ENCODE results near the gene VSTM5. TPM values are rescaled to one million over a fixed set of nuclear protein-coding genes. Genes with fewer than 3 reads are reported as not detected.

The VSTM5 gene
- polyA plus RNA-seq, 1 donor (not counting 4 experiments of a cell fraction or from before 2014, with no cell fraction given) = 0.13 TPM

GRCh38 chr11:93820847-93821246 lies 29.6 kb downstream of the VSTM5 start:
- no peaks in the 10 kb centered on the region for H3K79me2 ChIP-seq (ENCODE audit: control insufficient read depth, insufficient read depth, low read length)
- dilution Hi-C loops (cut with MboI; ENCODE audit: extremely low pct_ligation_motif_present, low sequenced_read_pairs) = no loop called here
- H2AFZ ChIP-seq (ENCODE audit: control insufficient read depth, low read length) = no peak overlapping the region
- H3K4me1 ChIP-seq (ENCODE audit: control insufficient read depth, extremely low read depth, insufficient read depth, low read length) = no peaks in the 10 kb centered on the region
- no peak overlapping the region for H3K4me3 ChIP-seq (ENCODE audit: control insufficient read depth in 2 of 3, extremely low read depth in 1 of 3, insufficient read depth in 2 of 3, low read depth in 1 of 3, low read length in 3 of 3)
- TF ChIP-seq EZH2 (IDR thresholded peaks at IDR 0.05; ENCODE audit: low read length) (no peak), CTCF (optimal IDR thresholded peaks at IDR 0.05 in 1 of 3, IDR thresholded peaks at IDR 0.05 in 1 of 3, conservative IDR thresholded peaks at IDR 0.05 in 1 of 3; ENCODE audit: extremely low read depth in 1 of 3, insufficient read depth in 2 of 3, low read length in 3 of 3) (no peak)
- no peaks in the 10 kb centered on the region for H4K20me1 ChIP-seq (ENCODE audit: control insufficient read depth, extremely low read depth, insufficient read depth, low read length)
- H3K36me3 ChIP-seq (ENCODE audit: control insufficient read depth in 2 of 2, extremely low read depth in 1 of 2, insufficient read depth in 2 of 2, low read length in 2 of 2) = no peaks in the 10 kb centered on the region
- no peak overlapping the region for H3K9ac ChIP-seq (ENCODE audit: control insufficient read depth, extremely low read depth, insufficient read depth, low read length)
- H3K9me3 ChIP-seq (ENCODE audit: control insufficient read depth, low read depth, low read length) = no peaks in the 10 kb centered on the region
- no peak overlapping the region for H3K4me2 ChIP-seq (ENCODE audit: control insufficient read depth, extremely low read depth, insufficient read depth, low read depth, low read length)
- no peaks in the 10 kb centered on the region for H3K9me1 ChIP-seq (ENCODE audit: control insufficient read depth, extremely low read depth, insufficient read depth, low read length)
- no peaks in the 10 kb centered on the region for H3K27me3 ChIP-seq (ENCODE audit: control insufficient read depth, extremely low read depth, insufficient read depth, low read length)
- H3K27ac ChIP-seq (ENCODE audit: control insufficient read depth, insufficient read depth, low read length) = no peak overlapping the region
- FAIRE-seq = no peak
- DNase-seq (ENCODE audit: low read depth, low spot score) = no peak

DNA sequence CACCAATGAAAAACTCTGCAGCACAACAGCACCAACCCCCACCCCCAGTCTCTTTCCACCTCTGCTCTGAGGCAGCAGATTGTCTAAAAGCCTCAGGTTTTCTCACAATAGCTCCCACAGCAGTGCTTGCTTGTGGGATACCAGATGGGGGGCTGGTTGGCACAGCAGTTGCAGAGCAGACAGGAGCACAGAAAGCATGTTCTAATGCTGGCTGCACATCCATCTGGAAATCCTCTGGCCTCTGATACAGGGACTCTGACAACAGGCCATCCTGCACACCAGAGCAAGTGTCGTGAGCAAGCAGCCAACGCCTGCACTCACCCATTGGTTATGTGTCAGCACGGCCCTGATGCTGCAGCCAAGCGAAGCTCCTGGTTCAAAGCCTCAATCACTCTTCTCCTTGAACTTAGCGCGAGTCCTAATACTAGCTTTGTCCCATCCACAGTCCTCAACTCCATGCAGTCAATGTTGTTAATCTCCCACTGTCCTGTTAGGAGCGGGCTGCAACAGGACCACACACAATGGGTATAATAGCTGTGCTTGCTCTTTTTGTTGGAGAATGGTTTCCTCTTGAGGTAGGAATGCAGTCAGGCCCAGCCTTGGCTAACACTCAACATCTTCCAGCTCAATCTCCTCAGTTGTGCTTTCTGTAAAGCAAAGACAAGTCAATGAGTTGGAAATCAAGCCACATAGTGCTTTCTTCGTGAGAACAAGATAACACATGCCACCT lies 30.3 kb downstream of the VSTM5 start:
- no peak overlapping the region for H3K27ac ChIP-seq (ENCODE audit: control insufficient read depth, insufficient read depth, low read length)
- TF ChIP-seq CTCF (optimal IDR thresholded peaks at IDR 0.05 in 1 of 3, IDR thresholded peaks at IDR 0.05 in 1 of 3, conservative IDR thresholded peaks at IDR 0.05 in 1 of 3; ENCODE audit: extremely low read depth in 1 of 3, insufficient read depth in 2 of 3, low read length in 3 of 3) (no peak), EZH2 (IDR thresholded peaks at IDR 0.05; ENCODE audit: low read length) (no peak)
- H3K79me2 ChIP-seq (ENCODE audit: control insufficient read depth, insufficient read depth, low read length) = no peaks in the 10 kb centered on the region
- DNase-seq (ENCODE audit: low read depth, low spot score) (no peak), FAIRE-seq (no peak)
- no peak overlapping the region for H2AFZ ChIP-seq (ENCODE audit: control insufficient read depth, low read length)
- H3K36me3 ChIP-seq (ENCODE audit: control insufficient read depth in 2 of 2, extremely low read depth in 1 of 2, insufficient read depth in 2 of 2, low read length in 2 of 2) = no peaks in the 10 kb centered on the region
- no peaks in the 10 kb centered on the region for H4K20me1 ChIP-seq (ENCODE audit: control insufficient read depth, extremely low read depth, insufficient read depth, low read length)
- H3K9me3 ChIP-seq (ENCODE audit: control insufficient read depth, low read depth, low read length) = no peaks in the 10 kb centered on the region
- H3K4me3 ChIP-seq (ENCODE audit: control insufficient read depth in 2 of 3, extremely low read depth in 1 of 3, insufficient read depth in 2 of 3, low read depth in 1 of 3, low read length in 3 of 3) = no peak overlapping the region
- no peak overlapping the region for H3K4me2 ChIP-seq (ENCODE audit: control insufficient read depth, extremely low read depth, insufficient read depth, low read depth, low read length)
- H3K4me1 ChIP-seq (ENCODE audit: control insufficient read depth, extremely low read depth, insufficient read depth, low read length) = no peaks in the 10 kb centered on the region
- dilution Hi-C loops (cut with MboI; ENCODE audit: extremely low pct_ligation_motif_present, low sequenced_read_pairs) = no loop called here
- no peaks in the 10 kb centered on the region for H3K9me1 ChIP-seq (ENCODE audit: control insufficient read depth, extremely low read depth, insufficient read depth, low read length)
- H3K27me3 ChIP-seq (ENCODE audit: control insufficient read depth, extremely low read depth, insufficient read depth, low read length) = no peaks in the 10 kb centered on the region
- no peak overlapping the region for H3K9ac ChIP-seq (ENCODE audit: control insufficient read depth, extremely low read depth, insufficient read depth, low read length)
